ENCODE data around the gene ACTG1. TPM values are rescaled to one million over a fixed set of nuclear protein-coding genes. Genes with fewer than 3 reads are reported as not detected.

Gene ACTG1
- total and polyA plus RNA-seq, 9 of the 15 experiments (the other 6 are each of a cell fraction or from before 2014, with no cell fraction given), result 224 to 1,775 (median 568) TPM

- no peak for TF ChIP-seq ZNF23 (CRISPR knock-in tag; IDR thresholded peaks at IDR 0.05)
- no peak for TF ChIP-seq NR2C1 (IDR thresholded peaks at IDR 0.05)
- no peak for TF ChIP-seq NR2C1 (tag; IDR thresholded peaks at IDR 0.05)
- TF ChIP-seq ZBTB43 (CRISPR knock-in tag; IDR thresholded peaks at IDR 0.05), result no peak
- no peak for TF ChIP-seq RAD51 (IDR thresholded peaks at IDR 0.05; ENCODE audit: borderline replicate concordance, low read depth)
These were observed 33.2 kb downstream of the ACTG1 start (continued) for GRCh38 chr17:81479175-81480071.

GRCh38 chr17:81478119-81478518, 34.5 kb downstream of the ACTG1 start:
- Histone ChIP-seq H4K20me1 (replicated peaks; ENCODE audit: control insufficient read depth, insufficient read depth, low read length) (no peaks in the 10 kb centered on the region), H3K9me1 (ENCODE audit: control insufficient read depth, insufficient read depth, low read length) (no peaks in the 10 kb centered on the region), H3K9ac (ENCODE audit: insufficient read depth in 1 of 2, low read depth in 2 of 2, low read length in 2 of 2) (peak overlapping the region in 1 of 2 experiments; percentile 38; a peak in 1 of 4 replicates), H3K36me3 (ENCODE audit: control insufficient read depth, insufficient read depth, low read length) (no peaks in the 10 kb centered on the region), H3K4me1 (replicated peaks in 1 of 2; ENCODE audit: control insufficient read depth in 2 of 2, insufficient read depth in 2 of 2, low read length in 2 of 2) (peaks cover 22 to 60% of the 10 kb centered on the region in 2 experiments), H3K27ac (ENCODE audit: extremely low read depth, low read depth, low read length) (no peak overlapping the region), H3K4me3 (no peak overlapping the region), H3K4me2 (ENCODE audit: insufficient read depth, low read length) (no peak overlapping the region), H3K27me3 (ENCODE audit: control insufficient read depth in 2 of 2, insufficient read depth in 2 of 2, low read length in 2 of 2) (no peaks in the 10 kb centered on the region), H3K9me3 (replicated peaks; ENCODE audit: control insufficient read depth, insufficient read depth, low read depth, low read length) (no peaks in the 10 kb centered on the region), H3K79me2 (ENCODE audit: control insufficient read depth, insufficient read depth, low read length) (no peaks in the 10 kb centered on the region; the same call in 2 of the 3 replicates), H2AFZ (ENCODE audit: low read depth, low read length) (no peak overlapping the region)
- DNase-seq (ENCODE audit: extremely low read depth in 1 of 4, low spot score in 3 of 4) (no peak), FAIRE-seq (no peak), ATAC-seq (no peak)
- intact Hi-C loops (cut with micrococcal nuclease) (no loop called here), in situ Hi-C loops (cut with MboI) (no loop called here)
- TF ChIP-seq MED1 (CRISPR knock-in tag; IDR thresholded peaks at IDR 0.05; ENCODE audit: borderline replicate concordance) (0 out of 2 replicates have a peak, but pooled peaks have one; percentile 32), ZC3H11A (IDR thresholded peaks at IDR 0.05; ENCODE audit: low read depth, low read length) (no peak), ZBTB26 (CRISPR knock-in tag; IDR thresholded peaks at IDR 0.05) (no peak)
- CTCF ChIA-PET (ENCODE audit: low intra/inter-chr PET ratio), result no interaction called here
- BruUV-seq (replicated peaks), result no TSS peak
- 82% methylated on average over 20 of the region's 20 CpGs for WGBS (ENCODE audit: insufficient coverage, low coverage, missing lambda C conversion rate)
- POLR2A ChIA-PET, result interaction anchor here (1.2 kb wide), 1 partner anchor 24 kb away, joined by 4 read pairs; no protein-coding TSS in a partner anchor

Data from K562 (cell line).